NT2/D1 (cell line): ENCODE results near the gene MSX1.

Experiments
- DNase-seq: peaks from one replicate; pipeline ENCODE4 v3.0.0-alpha.2; 2011; ENCODE audit warnings: low read depth, low spot score
- H3K27me3 ChIP-seq: 2 replicates; pipeline ENCODE4 v1.6.0; 2011; ENCODE audit warnings: mild to moderate bottlenecking; ENCODE audit not compliant: insufficient read length, insufficient read depth
- H3K36me3 ChIP-seq: 2 replicates; pipeline ENCODE4 v1.6.1; 2011; ENCODE audit warnings: mild to moderate bottlenecking, low read length, mixed read lengths; ENCODE audit not compliant: insufficient read depth, insufficient read length
- H3K4me1 ChIP-seq: 2 replicates; pipeline ENCODE4 v1.5.1; 2011; ENCODE audit not compliant: insufficient read depth, insufficient read length
- H3K4me3 ChIP-seq: 2 replicates; pipeline ENCODE4 v1.5.1; 2011; ENCODE audit warnings: low read depth; ENCODE audit not compliant: insufficient read length
- H3K9ac ChIP-seq: 2 replicates; pipeline ENCODE4 v1.6.0; 2011; ENCODE audit warnings: low read depth; ENCODE audit not compliant: insufficient read length
- H3K9me3 ChIP-seq: 2 replicates; pipeline ENCODE4 v1.5.1; 2011; ENCODE audit warnings: mild to moderate bottlenecking, low read length; ENCODE audit not compliant: insufficient read depth
- SUZ12 ChIP-seq: IDR thresholded peaks from 2 replicates; pipeline ENCODE4 v1.6.1; 2011; ENCODE audit not compliant: insufficient read length, insufficient read depth; ENCODE audit errors: extremely low read depth
- YY1 ChIP-seq: IDR thresholded peaks from 2 replicates; pipeline ENCODE4 v1.6.1; 2011; ENCODE audit not compliant: insufficient read length, insufficient read depth
- ZNF274 ChIP-seq: IDR thresholded peaks from 2 replicates; pipeline ENCODE4 v1.6.1; 2011; ENCODE audit warnings: mild to moderate bottlenecking, low read depth, low read length

MSX1 gene

GRCh38 chr4:4855301-4856070, 4.0 kb upstream of the MSX1 start:
- peaks cover 94% of the 10 kb centered on the region for H3K27me3 ChIP-seq
- H3K9ac ChIP-seq = no peak overlapping the region

GRCh38 chr4:4856071-4857000, 3.1 kb upstream of the MSX1 start:
- DNase-seq = no peak
- Histone ChIP-seq H3K9me3 (no peaks in the 10 kb centered on the region), H3K27me3 (peaks cover 94% of the 10 kb centered on the region), H3K4me1 (peaks cover 9% of the 10 kb centered on the region), H3K9ac (no peak overlapping the region), H3K4me3 (no peak overlapping the region), H3K36me3 (no peaks in the 10 kb centered on the region)
- TF ChIP-seq YY1 (no peak), SUZ12 (peak; percentile 98)

More at GRCh38 chr4:4855301-4856070, 4.0 kb upstream of the MSX1 start:
- Histone ChIP-seq H3K4me3 (no peak overlapping the region), H3K4me1 (peaks cover 6% of the 10 kb centered on the region), H3K9me3 (no peaks in the 10 kb centered on the region), H3K36me3 (no peaks in the 10 kb centered on the region)
- no peak for DNase-seq
- no peak for TF ChIP-seq ZNF274
- TF ChIP-seq YY1 = no peak
- TF ChIP-seq SUZ12 = no peak

GRCh38 chr4:4857001-4857808, 2.3 kb upstream of the MSX1 start:
- Histone ChIP-seq H3K9me3 (no peaks in the 10 kb centered on the region), H3K9ac (no peak overlapping the region), H3K4me1 (peaks cover 9% of the 10 kb centered on the region), H3K4me3 (no peak overlapping the region), H3K27me3 (peaks cover 94% of the 10 kb centered on the region), H3K36me3 (peaks cover 9% of the 10 kb centered on the region)
- TF ChIP-seq YY1 = no peak
- no peak for TF ChIP-seq SUZ12
- TF ChIP-seq ZNF274 = no peak
- DNase-seq = no peak

GRCh38 chr4:4857809-4858508, 1.5 kb upstream of the MSX1 start:
- no peaks in the 10 kb centered on the region for H3K9me3 ChIP-seq
- no peak overlapping the region for H3K4me3 ChIP-seq
- peaks cover 9% of the 10 kb centered on the region for H3K4me1 ChIP-seq
- no peak for DNase-seq
- no peak for TF ChIP-seq SUZ12
- no peak for TF ChIP-seq ZNF274
- TF ChIP-seq YY1 = no peak
- H3K27me3 ChIP-seq = peaks cover 94% of the 10 kb centered on the region
- H3K9ac ChIP-seq = no peak overlapping the region
- H3K36me3 ChIP-seq = peaks cover 16% of the 10 kb centered on the region

DNA sequence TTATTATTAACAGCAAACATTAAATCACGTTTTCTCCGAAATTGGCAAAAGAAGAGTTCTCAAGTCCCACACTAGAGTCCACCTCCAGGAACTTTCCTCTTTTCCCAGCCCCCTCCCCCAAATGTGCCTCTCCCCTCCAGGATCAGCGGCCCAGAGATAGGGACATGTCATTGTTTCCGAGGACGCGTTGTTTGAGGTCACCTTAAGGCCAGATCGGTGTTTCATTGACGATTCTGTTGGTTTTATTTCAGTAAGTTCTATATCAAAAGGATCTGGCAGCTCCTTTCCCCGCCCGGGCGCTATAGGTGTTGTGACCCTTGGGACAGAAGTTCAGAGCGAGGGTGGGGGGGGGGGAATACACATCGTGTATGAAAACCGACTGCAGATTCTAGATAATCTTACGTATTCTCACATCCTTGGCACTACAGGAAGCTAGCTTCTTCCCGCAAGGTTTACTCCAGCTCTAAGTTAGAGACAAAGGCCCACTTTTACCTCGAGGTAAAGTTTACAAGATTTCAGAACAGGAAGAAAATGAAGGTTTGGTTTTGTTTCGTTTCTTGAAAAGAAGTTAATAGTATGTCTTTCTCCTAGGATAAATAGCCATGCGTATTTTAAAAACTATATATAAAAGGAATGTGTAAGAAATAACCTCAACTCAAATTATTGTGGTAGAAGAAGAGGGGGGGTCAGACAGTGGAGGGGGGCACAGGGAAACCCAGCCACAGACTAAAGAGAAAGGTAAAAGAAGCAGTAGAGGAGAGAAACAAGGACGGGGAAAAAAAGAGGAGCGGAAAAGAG, 739 bp upstream of the MSX1 start:
- Histone ChIP-seq H3K9ac (no peak overlapping the region), H3K4me3 (no peak overlapping the region), H3K4me1 (peaks cover 9% of the 10 kb centered on the region), H3K36me3 (peaks cover 20% of the 10 kb centered on the region), H3K9me3 (no peaks in the 10 kb centered on the region), H3K27me3 (peaks cover 94% of the 10 kb centered on the region)
- no peak for DNase-seq
- TF ChIP-seq ZNF274 = no peak
- TF ChIP-seq YY1 = no peak
- TF ChIP-seq SUZ12 = no peak
